H1 (cell line): ENCODE results near the gene FSTL4. TPM values are rescaled to one million over a fixed set of nuclear protein-coding genes. Genes with fewer than 3 reads are reported as not detected.
A peak's percentile ranks its signal among the peaks of the same experiment; 100 is the strongest.

Source experiments
- CTCF ChIA-PET: fragments of 300-600 bp; sonication (Branson Sonifier 250); formaldehyde crosslinking; loops from one replicate; lab custom pipeline; 2021; ENCODE audit not compliant: partially characterized antibody; lab: Charles Lee
- POLR2A ChIA-PET: fragments of 300-600 bp; sonication (Branson Sonifier 250); formaldehyde crosslinking; loops from one replicate; lab custom pipeline; 2021; ENCODE audit warnings: inconsistent platforms; ENCODE audit not compliant: partially characterized antibody; lab: Charles Lee
- DNase-seq, 2 experiments: peaks; one replicate each; pipeline versions ENCODE4 v3.0.0 to v3.0.0-alpha.2; 2010 to 2022; ENCODE audit warnings: low spot score in 2 of 2, low read depth in 1 of 2, mixed read lengths in 1 of 2
- FAIRE-seq: peaks from 2 replicates; lab custom pipeline; 2011; peaks lifted over from hg19 to GRCh38; lab: Jason Lieb, UNC
- H2AFZ ChIP-seq: 2 replicates; pipeline ENCODE4 v1.8.1; 2012; ENCODE audit warnings: low read length, inconsistent platforms
- H2AK5ac ChIP-seq: 2 replicates; pipeline ENCODE4 v1.6.1; 2013; ENCODE audit warnings: low read depth, low read length
- H2BK120ac ChIP-seq: replicated peaks from 2 replicates; pipeline ENCODE3; 2013; ENCODE audit warnings: low read depth, low read length, inconsistent platforms
- H2BK12ac ChIP-seq: 2 replicates; pipeline ENCODE4 v1.6.1; 2013; ENCODE audit warnings: low read depth, low read length
- H2BK15ac ChIP-seq: 2 replicates; pipeline ENCODE4 v1.6.1; 2013; ENCODE audit warnings: low read length
- H2BK20ac ChIP-seq: 2 replicates; pipeline ENCODE4 v1.6.1; 2013; ENCODE audit warnings: low read length
- H2BK5ac ChIP-seq: 2 replicates; pipeline ENCODE4 v1.6.1; 2013; ENCODE audit warnings: low read depth, low read length
- H3K14ac ChIP-seq: 2 replicates; pipeline ENCODE4 v1.6.1; 2013; ENCODE audit warnings: inconsistent platforms; ENCODE audit not compliant: insufficient read length
- H3K18ac ChIP-seq: 2 replicates; pipeline ENCODE4 v1.6.1; 2013; ENCODE audit warnings: low read length; ENCODE audit errors: extremely low read depth
- H3K23ac ChIP-seq: 2 replicates; pipeline ENCODE4 v1.6.1; 2013; ENCODE audit warnings: inconsistent platforms; ENCODE audit not compliant: insufficient read length
- H3K23me2 ChIP-seq: 2 replicates; pipeline ENCODE4 v1.6.1; 2013; ENCODE audit warnings: low read depth, low read length
- H3K27ac ChIP-seq: 2 replicates; pipeline ENCODE4 v1.6.1; 2011; ENCODE audit warnings: low read depth, low read length, inconsistent platforms
- H3K27me3 ChIP-seq, 4 experiments: replicated peaks in 1 of 4; 1 replicate in 1 of 4; 2 replicates in 3 of 4; pipeline versions ENCODE4 v1.6.1 to v1.8.1; 2011 to 2013; ENCODE audit warnings: low read length in 3 of 4, mild to moderate bottlenecking in 3 of 4, inconsistent platforms in 2 of 4, mixed read lengths in 2 of 4, moderate library complexity in 1 of 4; ENCODE audit not compliant: control insufficient read depth in 3 of 4, insufficient read depth in 3 of 4; ENCODE audit errors: extremely low read depth in 1 of 4
- H3K36me3 ChIP-seq, 4 experiments: 2 replicates each; pipeline versions ENCODE4 v1.6.1 to v1.8.1; 2011 to 2013; ENCODE audit warnings: mild to moderate bottlenecking in 4 of 4, low read length in 3 of 4, moderate library complexity in 2 of 4, control low read depth in 1 of 4, inconsistent platforms in 1 of 4; ENCODE audit not compliant: insufficient read depth in 4 of 4, control insufficient read depth in 2 of 4
- H3K4ac ChIP-seq: replicated peaks from 2 replicates; pipeline ENCODE3; 2013; ENCODE audit warnings: low read length, low read depth, mixed read lengths, inconsistent platforms; ENCODE audit not compliant: insufficient read length
- H3K4me1 ChIP-seq, 4 experiments: replicated peaks in 1 of 4; 1 replicate in 1 of 4; 2 replicates in 3 of 4; pipeline versions ENCODE4 v1.6.1 to v1.8.1; 2011 to 2013; ENCODE audit warnings: low read length in 3 of 4, inconsistent platforms in 2 of 4, mixed read lengths in 1 of 4; ENCODE audit not compliant: insufficient read depth in 4 of 4, control insufficient read depth in 3 of 4
- H3K4me2 ChIP-seq, 2 experiments: 2 replicates each; pipeline versions ENCODE4 v1.6.1 to v1.8.1; 2011 to 2013; ENCODE audit warnings: low read depth in 2 of 2, low read length in 2 of 2, control low read depth in 1 of 2, inconsistent platforms in 1 of 2, mild to moderate bottlenecking in 1 of 2; ENCODE audit not compliant: insufficient read depth in 1 of 2
- H3K4me3 ChIP-seq, 4 experiments: fragments of 200-600, 300-600 bp in 1 of 4; sonication (generic), shearing (Covaris generic), sonication (Bioruptor Twin) in 1 of 4; 2 replicates each; pipeline versions ENCODE4 v1.5.1 to v1.8.1; 2011 to 2016; ENCODE audit warnings: low read length in 4 of 4, low read depth in 3 of 4, control low read depth in 2 of 4, inconsistent platforms in 2 of 4, mild to moderate bottlenecking in 2 of 4, mixed read lengths in 1 of 4, moderate library complexity in 1 of 4; ENCODE audit not compliant: insufficient read depth in 2 of 4; ENCODE audit errors: extremely low read depth in 1 of 4
- H3K56ac ChIP-seq: replicated peaks from 2 replicates; pipeline ENCODE3; 2013; ENCODE audit warnings: low read depth, mild to moderate bottlenecking, mixed read lengths, low read length, inconsistent platforms; ENCODE audit not compliant: insufficient read length
- H3K79me1 ChIP-seq: 2 replicates; pipeline ENCODE4 v1.6.1; 2013; ENCODE audit warnings: low read depth, low read length, control low read depth
- H3K79me2 ChIP-seq, 2 experiments: 2 replicates each; pipeline versions ENCODE4 v1.6.1 to v1.8.1; 2012 to 2013; ENCODE audit warnings: low read length in 2 of 2, mild to moderate bottlenecking in 2 of 2, inconsistent platforms in 1 of 2; ENCODE audit not compliant: insufficient read depth in 2 of 2, control insufficient read depth in 1 of 2
- H3K9ac ChIP-seq, 4 experiments: replicated peaks in 1 of 4; 1 replicate in 1 of 4; 2 replicates in 3 of 4; pipeline versions ENCODE4 v1.6.1 to v1.8.1; 2011 to 2013; ENCODE audit warnings: low read depth in 3 of 4, low read length in 3 of 4, control low read depth in 2 of 4, mild to moderate bottlenecking in 2 of 4, moderate library complexity in 2 of 4, inconsistent platforms in 1 of 4; ENCODE audit errors: extremely low read depth in 1 of 4
- H3K9me3 ChIP-seq, 2 experiments: 2 replicates each; pipeline versions ENCODE4 v1.6.1 to v1.8.1; 2012 to 2013; ENCODE audit warnings: mild to moderate bottlenecking in 2 of 2, moderate library complexity in 2 of 2, control low read depth in 1 of 2, inconsistent platforms in 1 of 2, low read depth in 1 of 2, low read length in 1 of 2, mixed read lengths in 1 of 2; ENCODE audit not compliant: insufficient read depth in 2 of 2
- H4K20me1 ChIP-seq, 2 experiments: replicated peaks in 1 of 2; 2 replicates each; pipeline versions ENCODE3 to v1.8.1; 2011 to 2013; ENCODE audit warnings: inconsistent platforms in 2 of 2, low read length in 2 of 2, mild to moderate bottlenecking in 1 of 2; ENCODE audit not compliant: insufficient read depth in 2 of 2, control insufficient read depth in 1 of 2
- H4K5ac ChIP-seq: 2 replicates; pipeline ENCODE4 v1.6.1; 2013; ENCODE audit warnings: low read length, low read depth, mixed read lengths, inconsistent platforms; ENCODE audit not compliant: insufficient read length
- H4K8ac ChIP-seq: 2 replicates; pipeline ENCODE4 v1.8.0; 2013; ENCODE audit warnings: mild to moderate bottlenecking, moderate library complexity, low read length, inconsistent platforms; ENCODE audit not compliant: insufficient read depth; ENCODE audit errors: extremely low read depth
- H4K91ac ChIP-seq: replicated peaks from 2 replicates; pipeline ENCODE3; 2013; ENCODE audit warnings: low read length, mixed read lengths, inconsistent platforms; ENCODE audit not compliant: insufficient read length
- CTCF ChIP-seq, 3 experiments: IDR thresholded peaks; 1 replicate in 2 of 3; 2 replicates in 1 of 3; pipeline versions ENCODE4 v1.5.1 to v1.6.1; 2011; ENCODE audit warnings: low read length in 3 of 3, mild to moderate bottlenecking in 3 of 3, inconsistent platforms in 2 of 3, low read depth in 1 of 3, moderate library complexity in 1 of 3; ENCODE audit not compliant: insufficient read depth in 1 of 3; ENCODE audit errors: control extremely low read depth in 1 of 3
- GABPA ChIP-seq: IDR thresholded peaks from 2 replicates; pipeline ENCODE4 v1.6.1; 2011; ENCODE audit warnings: mild to moderate bottlenecking, low read length, moderate library complexity, borderline replicate concordance; ENCODE audit not compliant: insufficient read depth
- JUND ChIP-seq: IDR thresholded peaks from 2 replicates; pipeline ENCODE4 v1.6.1; 2011; ENCODE audit warnings: mild to moderate bottlenecking, improper control_type of control experiment, low read length
- POLR2A ChIP-seq, 2 experiments: IDR thresholded peaks; 1 replicate in 1 of 2; 2 replicates in 1 of 2; pipeline ENCODE4 v1.6.1; 2011; ENCODE audit warnings: low read depth in 2 of 2, low read length in 2 of 2, mild to moderate bottlenecking in 2 of 2; ENCODE audit errors: control extremely low read depth in 1 of 2
- RAD21 ChIP-seq, 2 experiments: IDR thresholded peaks in 1 of 2; conservative IDR thresholded peaks in 1 of 2; 2 replicates each; pipeline ENCODE4 v1.6.1; 2011; ENCODE audit warnings: low read depth in 2 of 2, low read length in 2 of 2, improper control_type of control experiment in 1 of 2, inconsistent platforms in 1 of 2, mild to moderate bottlenecking in 1 of 2, moderate library complexity in 1 of 2
- RXRA ChIP-seq: IDR thresholded peaks from 2 replicates; pipeline ENCODE4 v1.6.1; 2011; ENCODE audit warnings: low read depth, mild to moderate bottlenecking, low read length, moderate library complexity; ENCODE audit not compliant: insufficient read depth
- TBP ChIP-seq: IDR thresholded peaks from 2 replicates; pipeline ENCODE4 v1.6.1; 2011; ENCODE audit warnings: low read depth, low read length, improper control_type of control experiment
- YY1 ChIP-seq: IDR thresholded peaks from 2 replicates; pipeline ENCODE4 v1.6.1; 2011; ENCODE audit warnings: low read depth, mild to moderate bottlenecking, low read length
- WGBS, 2 experiments: shearing (Covaris generic) in 1 of 2; methylation state at CpG; one replicate each; pipeline versions ENCODE4 v1.1.6 to v1.1.7; 2013 to 2015; ENCODE audit warnings: low lambda C conversion rate in 2 of 2, mixed read lengths in 2 of 2, inconsistent platforms in 1 of 2, low coverage in 1 of 2, missing lambda C conversion rate in 1 of 2; ENCODE audit not compliant: insufficient replicate concordance in 2 of 2, insufficient coverage in 1 of 2, insufficient read length in 1 of 2; ENCODE audit errors: extremely low coverage in 1 of 2, missing lambda C conversion rate in 1 of 2; 5-methylcytosine and 5-hydroxymethylcytosine counted together
- polyA plus RNA-seq, 7 experiments: library from polyadenylated mRNA; depleted of rRNA in 3 of 7; stranded (reverse) in 5 of 7; unstranded in 2 of 7; fragments of >200 nt in 5 of 7; fragments of 200-250 nt in 2 of 7; gene quantifications; 1 replicate in 5 of 7; 2 replicates in 1 of 7; 4 replicates in 1 of 7; pipeline versions ENCODE4 v1.2.1 to v1.2.3, GENCODE V29; 2011 to 2013; ENCODE audit warnings: missing spikeins in 2 of 7, mixed read lengths in 2 of 7
- total RNA-seq: library from RNA; stranded (reverse); fragmentation: NEBNext Ultra II Directional; extraction: Animal tissue kit (Norgen Biotek cat#: 25700); gene quantifications from 2 replicates; pipeline ENCODE4 v1.2.1, GENCODE V29; 2021

FSTL4 gene
- total and polyA plus RNA-seq, 2 of the 8 experiments (the other 6 are each of a cell fraction or from before 2014, with no cell fraction given), result 3.1 to 4.1 TPM

- TF ChIP-seq CTCF (IDR thresholded peaks at IDR 0.05; ENCODE audit: control extremely low read depth in 1 of 3, insufficient read depth in 1 of 3, low read depth in 1 of 3, low read length in 3 of 3) (peak in 2 of 3 experiments; percentile 97 to 99; a peak in 3 of 4 replicates), POLR2A (IDR thresholded peaks at IDR 0.05; ENCODE audit: control extremely low read depth in 1 of 2, low read depth in 2 of 2, low read length in 2 of 2) (no peak), RAD21 (IDR thresholded peaks at IDR 0.05 in 1 of 2, conservative IDR thresholded peaks at IDR 0.05 in 1 of 2; ENCODE audit: low read depth in 2 of 2, low read length in 2 of 2) (peak; percentile 82 to 90), RXRA (no peak), GABPA (peak; percentile 48; the same call in 1 of the 2 replicates), YY1 (0 out of 2 replicates have a peak, but pooled peaks have one; percentile 60), TBP (no peak), JUND (peak; percentile 19; the same call in 1 of the 2 replicates)
- TF ChIP-seq, all 59 proteins: peak for 5
Observed at GRCh38 chr5:133247881-133248624, 364.3 kb downstream of the FSTL4 start.

More at GRCh38 chr5:133247881-133248624, 364.3 kb downstream of the FSTL4 start:
- Histone ChIP-seq H4K8ac (no peak overlapping the region), H2AFZ (no peak overlapping the region), H3K14ac (no peak overlapping the region), H3K4me3 (no peak overlapping the region), H3K79me2 (no peaks in the 10 kb centered on the region), H3K23ac (no peak overlapping the region), H3K27ac (no peak overlapping the region), H3K56ac (no peak overlapping the region), H3K79me1 (no peaks in the 10 kb centered on the region; the same call in 1 of the 2 replicates), H2BK20ac (no peak overlapping the region), H4K20me1 (no peaks in the 10 kb centered on the region), H3K9ac (no peak overlapping the region), H3K36me3 (no peaks in the 10 kb centered on the region), H2BK120ac (no peak overlapping the region), H3K9me3 (no peaks in the 10 kb centered on the region), H3K18ac (no peak overlapping the region), H2BK15ac (no peak overlapping the region), H3K27me3 (no peaks in the 10 kb centered on the region), H2BK5ac (no peak overlapping the region), H2BK12ac (no peak overlapping the region; the same call in 1 of the 2 replicates), H2AK5ac (no peak overlapping the region), H3K23me2 (no peaks in the 10 kb centered on the region), H4K91ac (no peak overlapping the region), H4K5ac (no peak overlapping the region), H3K4me1 (peaks cover 0 to 6% (median 2%) of the 10 kb centered on the region in 4 experiments; a peak in 3 of 7 replicates), H3K4me2 (no peak overlapping the region), H3K4ac (no peak overlapping the region)
- POLR2A ChIA-PET, result no interaction called here
- FAIRE-seq, result peak; percentile 75
- WGBS, 2 experiments, result 75% methylated on average over 5 of the region's 5 CpGs; no CpG with 5 or more reads in 1 of the 2 experiments
- CTCF ChIA-PET, result interaction anchor here (0.6 to 8.7 kb wide), 46 partner anchors 9 to 447 kb away, joined by 3 to 150 read pairs (median 4); no protein-coding TSS in a partner anchor
- DNase-seq, result peak; percentile 43 to 64
